IPS-18a (cell line): ENCODE measurements around the gene PDE4D.
A peak's percentile ranks its signal among the peaks of the same experiment; 100 is the strongest.

ENCODE experiments used
- H3K27ac ChIP-seq: one replicate; pipeline ENCODE4 v1.5.1; 2013; ENCODE audit warnings: low read length
- H3K27me3 ChIP-seq: one replicate; pipeline ENCODE4 v1.6.1; 2013; ENCODE audit warnings: mild to moderate bottlenecking, low read length; ENCODE audit not compliant: control insufficient read depth, insufficient read depth
- H3K36me3 ChIP-seq: one replicate; pipeline ENCODE4 v1.6.1; 2013; ENCODE audit warnings: low read depth, low read length; ENCODE audit not compliant: control insufficient read depth
- H3K4me1 ChIP-seq: one replicate; pipeline ENCODE4 v1.6.1; 2013; ENCODE audit warnings: low read depth, low read length; ENCODE audit not compliant: control insufficient read depth
- H3K4me3 ChIP-seq: one replicate; pipeline ENCODE4 v1.5.1; 2013; ENCODE audit warnings: low read length
- H3K9ac ChIP-seq: one replicate; pipeline ENCODE4 v1.6.1; 2013; ENCODE audit warnings: mild to moderate bottlenecking, low read length, moderate library complexity
- H3K9me3 ChIP-seq: one replicate; pipeline ENCODE4 v1.6.1; 2013; ENCODE audit warnings: low read depth, low read length; ENCODE audit not compliant: control insufficient read depth

PDE4D gene

DNA sequence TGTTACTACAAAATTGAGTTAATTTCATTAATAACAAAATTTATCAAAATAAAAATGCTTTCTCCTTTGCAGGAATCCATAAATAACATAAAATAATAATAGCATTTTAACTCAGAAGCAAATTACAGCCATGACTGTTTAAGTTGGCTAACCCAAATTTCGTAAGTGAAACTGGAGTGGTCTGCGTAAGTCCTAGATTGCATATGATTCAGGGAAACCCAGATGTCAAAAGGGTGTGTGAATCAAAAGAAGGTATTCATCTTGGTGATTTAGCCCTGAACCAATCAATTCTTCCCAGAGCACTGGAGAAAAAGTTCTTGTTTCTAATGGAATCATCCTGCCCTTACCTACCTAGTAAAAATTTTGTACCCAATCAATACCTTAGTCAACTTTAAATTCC lies 763.1 kb downstream of the PDE4D start:
- H3K27ac ChIP-seq: no peak overlapping the region
- H3K9ac ChIP-seq: no peak overlapping the region
- H3K27me3 ChIP-seq: no peaks in the 10 kb centered on the region
- H3K4me1 ChIP-seq: peaks cover 37% of the 10 kb centered on the region
- H3K4me3 ChIP-seq: no peak overlapping the region
- H3K36me3 ChIP-seq: no peaks in the 10 kb centered on the region
- no peaks in the 10 kb centered on the region for H3K9me3 ChIP-seq

- H3K36me3 ChIP-seq: no peaks in the 10 kb centered on the region
- no peaks in the 10 kb centered on the region for H3K9me3 ChIP-seq
- no peak overlapping the region for H3K9ac ChIP-seq
- peaks cover 42% of the 10 kb centered on the region for H3K4me1 ChIP-seq
- H3K4me3 ChIP-seq: no peak overlapping the region
- H3K27ac ChIP-seq: no peak overlapping the region
- no peaks in the 10 kb centered on the region for H3K27me3 ChIP-seq
Measured at GRCh38 chr5:59128646-59129290, 764.8 kb downstream of the PDE4D start.

- Histone ChIP-seq H3K9me3 (no peaks in the 10 kb centered on the region), H3K36me3 (no peaks in the 10 kb centered on the region), H3K27me3 (no peaks in the 10 kb centered on the region), H3K27ac (peak overlapping the region; percentile 51), H3K4me1 (peaks cover 42% of the 10 kb centered on the region), H3K4me3 (peak overlapping the region; percentile 25), H3K9ac (peak overlapping the region; percentile 39)
Measured at GRCh38 chr5:59126708-59127573, 766.6 kb downstream of the PDE4D start.

- H3K9me3 ChIP-seq: no peaks in the 10 kb centered on the region
- no peaks in the 10 kb centered on the region for H3K27me3 ChIP-seq
- H3K9ac ChIP-seq: peak overlapping the region; percentile 39
- H3K36me3 ChIP-seq: no peaks in the 10 kb centered on the region
- no peak overlapping the region for H3K4me3 ChIP-seq
- peak overlapping the region; percentile 51 for H3K27ac ChIP-seq
- peaks cover 41% of the 10 kb centered on the region for H3K4me1 ChIP-seq
Measured at GRCh38 chr5:59126016-59126707, 767.4 kb downstream of the PDE4D start.

- Histone ChIP-seq H3K9ac (no peak overlapping the region), H3K27ac (no peak overlapping the region), H3K36me3 (no peaks in the 10 kb centered on the region), H3K4me3 (no peak overlapping the region), H3K9me3 (no peaks in the 10 kb centered on the region), H3K27me3 (no peaks in the 10 kb centered on the region), H3K4me1 (peaks cover 34% of the 10 kb centered on the region)
Measured at GRCh38 chr5:59125011-59125961, 768.2 kb downstream of the PDE4D start.

DNA sequence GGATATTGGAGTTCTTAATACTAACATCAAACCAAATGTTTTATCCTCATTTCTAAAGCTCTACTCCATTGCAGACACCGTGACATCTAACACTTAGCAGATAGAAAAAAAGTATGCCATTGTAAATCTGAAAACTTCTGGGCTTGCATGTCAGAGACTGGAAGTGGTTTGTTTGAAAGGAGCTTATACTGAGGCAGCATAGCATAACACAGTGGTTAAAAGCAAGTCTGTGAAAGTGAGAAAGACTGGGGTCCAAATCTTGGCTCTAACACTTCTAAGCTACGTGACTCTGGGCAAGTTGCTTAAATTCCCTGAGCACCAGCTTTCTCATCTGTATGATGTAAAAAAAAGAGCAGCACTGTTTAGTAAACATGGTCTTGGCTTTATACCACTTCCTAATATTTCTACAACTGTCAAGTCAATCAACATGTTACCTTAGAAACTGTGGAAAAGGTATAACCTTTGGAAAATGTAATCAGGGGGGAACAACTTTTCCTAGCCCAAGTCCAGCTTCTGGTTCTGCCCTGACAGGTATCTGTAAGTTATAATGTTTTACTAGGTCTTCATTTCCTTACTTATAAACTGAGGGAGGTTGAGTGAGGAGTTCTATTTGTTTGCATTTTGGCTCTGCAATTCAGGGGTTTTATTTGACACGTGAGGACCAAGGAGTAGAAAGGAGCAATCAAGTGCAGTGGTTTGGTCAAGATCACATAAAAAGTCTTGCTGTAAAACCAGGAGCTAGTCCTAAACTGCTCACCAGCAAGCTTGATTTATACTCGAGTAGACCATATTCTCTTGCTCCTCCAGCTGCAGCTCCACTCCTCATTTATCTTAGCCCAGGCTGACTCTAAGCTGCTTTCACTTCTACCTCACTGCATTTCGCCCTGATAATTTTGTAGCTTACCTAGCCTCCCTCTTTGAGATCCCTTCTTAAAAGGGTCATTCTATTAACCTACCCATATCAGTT lies 769.6 kb downstream of the PDE4D start:
- H3K9me3 ChIP-seq: no peaks in the 10 kb centered on the region
- H3K36me3 ChIP-seq: no peaks in the 10 kb centered on the region
- H3K27me3 ChIP-seq: no peaks in the 10 kb centered on the region
- H3K4me1 ChIP-seq: peaks cover 34% of the 10 kb centered on the region
- no peak overlapping the region for H3K4me3 ChIP-seq
- no peak overlapping the region for H3K27ac ChIP-seq
- H3K9ac ChIP-seq: no peak overlapping the region

GRCh38 chr5:59119480-59119879 lies 774.0 kb downstream of the PDE4D start:
- no peak overlapping the region for H3K4me3 ChIP-seq
- H3K9ac ChIP-seq: no peak overlapping the region
- H3K9me3 ChIP-seq: no peaks in the 10 kb centered on the region

GRCh38 chr5:59117320-59117719 lies 776.2 kb downstream of the PDE4D start:
- Histone ChIP-seq H3K9me3 (no peaks in the 10 kb centered on the region), H3K4me3 (no peak overlapping the region), H3K4me1 (no peaks in the 10 kb centered on the region), H3K27ac (no peak overlapping the region), H3K9ac (no peak overlapping the region), H3K27me3 (no peaks in the 10 kb centered on the region), H3K36me3 (no peaks in the 10 kb centered on the region)

More at GRCh38 chr5:59119480-59119879, 774.0 kb downstream of the PDE4D start:
- Histone ChIP-seq H3K4me1 (no peaks in the 10 kb centered on the region), H3K27me3 (no peaks in the 10 kb centered on the region), H3K27ac (no peak overlapping the region), H3K36me3 (no peaks in the 10 kb centered on the region)

DNA sequence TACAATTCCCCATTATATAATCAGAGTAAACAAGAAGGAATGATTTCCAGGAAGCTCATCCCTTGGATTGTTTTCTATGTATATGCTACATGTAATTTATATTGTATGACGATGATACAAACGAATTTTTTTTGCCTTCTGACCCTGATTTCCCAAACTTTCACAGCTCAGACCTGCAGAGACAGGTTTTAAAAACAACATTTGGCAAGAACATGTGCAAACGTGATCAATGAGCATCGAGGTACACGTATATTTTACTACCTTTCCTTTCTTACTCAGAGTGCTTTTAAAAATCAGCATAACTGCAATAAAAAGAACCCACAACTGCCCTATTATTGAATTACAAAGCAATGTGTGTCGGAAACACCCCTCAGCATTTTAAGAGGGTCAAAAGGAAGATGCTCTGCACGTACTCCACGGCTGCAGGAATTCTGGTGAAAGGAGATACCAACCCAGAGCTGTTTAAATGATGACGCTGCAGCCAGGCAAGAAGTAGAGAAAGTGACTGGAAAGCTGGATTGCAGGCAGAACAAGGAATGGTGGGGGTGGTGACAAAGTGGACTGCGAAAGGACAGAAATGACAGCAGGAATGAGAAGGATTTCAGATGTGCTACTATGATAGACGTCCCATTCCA lies 777.2 kb downstream of the PDE4D start:
- no peak overlapping the region for H3K9ac ChIP-seq
- no peaks in the 10 kb centered on the region for H3K4me1 ChIP-seq
- H3K36me3 ChIP-seq: no peaks in the 10 kb centered on the region
- no peaks in the 10 kb centered on the region for H3K9me3 ChIP-seq
- no peak overlapping the region for H3K27ac ChIP-seq
- H3K4me3 ChIP-seq: no peak overlapping the region
- H3K27me3 ChIP-seq: no peaks in the 10 kb centered on the region

DNA sequence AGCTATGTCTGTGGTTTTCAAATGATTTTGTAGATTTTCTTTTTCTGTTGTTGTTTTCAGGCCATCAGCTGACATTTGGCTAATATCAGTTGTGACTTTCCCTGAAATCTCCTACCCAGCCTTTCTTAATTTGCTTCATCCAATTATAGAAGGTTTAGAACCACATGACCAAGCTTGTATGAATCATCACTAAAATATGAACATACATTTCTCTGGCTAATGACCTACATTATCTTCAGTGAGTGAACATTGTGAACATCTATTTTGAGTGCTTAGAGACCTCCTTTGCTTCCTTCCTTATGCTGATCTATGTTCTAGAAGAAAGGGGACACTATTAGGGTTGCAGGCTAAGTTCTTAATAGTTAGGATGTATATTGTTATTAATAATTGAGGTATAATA lies 778.2 kb downstream of the PDE4D start:
- no peaks in the 10 kb centered on the region for H3K27me3 ChIP-seq
- no peaks in the 10 kb centered on the region for H3K9me3 ChIP-seq
- H3K4me1 ChIP-seq: no peaks in the 10 kb centered on the region
- no peak overlapping the region for H3K4me3 ChIP-seq
- no peak overlapping the region for H3K27ac ChIP-seq
- H3K36me3 ChIP-seq: no peaks in the 10 kb centered on the region
- no peak overlapping the region for H3K9ac ChIP-seq
